ENCODE results near the gene CPXM1. TPM values are rescaled to one million over a fixed set of nuclear protein-coding genes. Genes with fewer than 3 reads are reported as not detected.

The CPXM1 gene
- total and polyA plus RNA-seq, 4 donors, result 1.5 to 29.1 (median 4.2) TPM

GRCh38 chr20:2757969-2758368 lies 42.5 kb downstream of the CPXM1 start:
- Histone ChIP-seq H3K9me3 (ENCODE audit: control insufficient read depth in 4 of 4, insufficient read depth in 3 of 4, low read length in 3 of 4) (no peaks in the 10 kb centered on the region), H3K9ac (ENCODE audit: insufficient read depth in 1 of 2, low read length in 2 of 2) (no peak overlapping the region), H3K27ac (ENCODE audit: low read depth in 1 of 2, low read length in 1 of 2) (no peak overlapping the region), H3K4me1 (ENCODE audit: control insufficient read depth in 5 of 5, insufficient read depth in 5 of 5, low read length in 5 of 5) (peaks cover 0 to 4% (median 2%) of the 10 kb centered on the region in 5 donors), H3K36me3 (ENCODE audit: control insufficient read depth in 4 of 4, insufficient read depth in 4 of 4, low read length in 4 of 4) (no peaks in the 10 kb centered on the region), H3K27me3 (ENCODE audit: control insufficient read depth in 3 of 3, insufficient read depth in 3 of 3, low read length in 2 of 3) (peaks cover 0 to 26% (median 15%) of the 10 kb centered on the region in 3 donors), H3K4me3 (no peak overlapping the region)
- WGBS, 2 donors, result 82 to 85% methylated on average over 5 of the region's 5 CpGs
- no peak for DNase-seq
- ATAC-seq (ENCODE audit: insufficient read depth, low FRiP score), result no peak
- TF ChIP-seq CTCF (IDR thresholded peaks at IDR 0.05; ENCODE audit: control extremely low read depth, extremely low read depth), result no peak

GRCh38 chr20:2757001-2757400 lies 43.4 kb downstream of the CPXM1 start:
- no peak for TF ChIP-seq CTCF (IDR thresholded peaks at IDR 0.05; ENCODE audit: control extremely low read depth, extremely low read depth)
- WGBS, 2 donors, result 92 to 93% methylated on average over 5 of the region's 5 CpGs
- Histone ChIP-seq H3K27me3 (ENCODE audit: control insufficient read depth in 3 of 3, insufficient read depth in 3 of 3, low read length in 2 of 3) (peaks cover 0 to 31% (median 16%) of the 10 kb centered on the region in 3 donors), H3K36me3 (ENCODE audit: control insufficient read depth in 4 of 4, insufficient read depth in 4 of 4, low read length in 4 of 4) (no peaks in the 10 kb centered on the region), H3K4me1 (ENCODE audit: control insufficient read depth in 5 of 5, insufficient read depth in 5 of 5, low read length in 5 of 5) (peaks cover 0 to 12% (median 9%) of the 10 kb centered on the region in 5 donors), H3K9me3 (ENCODE audit: control insufficient read depth in 4 of 4, insufficient read depth in 3 of 4, low read length in 3 of 4) (no peaks in the 10 kb centered on the region), H3K4me3 (no peak overlapping the region), H3K27ac (ENCODE audit: low read depth in 1 of 2, low read length in 1 of 2) (no peak overlapping the region), H3K9ac (ENCODE audit: insufficient read depth in 1 of 2, low read length in 2 of 2) (no peak overlapping the region)
- no peak for ATAC-seq (ENCODE audit: insufficient read depth, low FRiP score)
- no peak for DNase-seq

DNA sequence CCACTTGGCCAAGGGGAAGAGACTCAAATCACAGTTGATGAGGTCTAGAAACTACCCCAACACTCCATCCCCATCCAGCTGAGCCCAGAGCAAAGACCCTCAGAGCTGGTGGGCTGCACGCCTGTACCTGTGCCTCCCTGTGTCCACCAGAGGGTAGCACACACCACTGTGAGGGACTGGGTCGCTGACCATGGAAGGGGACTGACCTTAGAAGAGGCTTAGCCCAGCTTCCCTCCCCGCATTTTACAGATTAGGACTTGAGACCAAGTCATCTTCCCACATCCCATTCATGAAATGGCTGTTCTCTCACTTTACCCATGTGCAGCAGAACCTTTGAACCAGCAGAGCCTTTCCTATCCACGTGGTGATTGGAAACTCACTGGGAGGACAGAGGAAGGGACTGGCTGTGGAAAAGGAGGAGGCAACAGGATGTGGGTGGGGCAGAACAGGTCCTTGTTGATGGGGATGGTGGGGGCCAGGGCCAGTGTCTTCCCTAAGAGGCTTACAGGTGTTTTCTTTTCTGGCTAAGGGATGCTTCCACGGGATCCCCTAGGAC lies 44.3 kb downstream of the CPXM1 start:
- no peak for ATAC-seq (ENCODE audit: insufficient read depth, low FRiP score)
- 46 to 54% methylated on average over 5 of the region's 5 CpGs for WGBS, 2 donors

More for the DNA sequence above, 44.3 kb downstream of the CPXM1 start:
- Histone ChIP-seq H3K9me3 (ENCODE audit: control insufficient read depth in 4 of 4, insufficient read depth in 3 of 4, low read length in 3 of 4) (no peaks in the 10 kb centered on the region), H3K9ac (ENCODE audit: insufficient read depth in 1 of 2, low read length in 2 of 2) (no peak overlapping the region), H3K4me1 (ENCODE audit: control insufficient read depth in 5 of 5, insufficient read depth in 5 of 5, low read length in 5 of 5) (peaks cover 0 to 13% (median 10%) of the 10 kb centered on the region in 5 donors), H3K27me3 (ENCODE audit: control insufficient read depth in 3 of 3, insufficient read depth in 3 of 3, low read length in 2 of 3) (peaks cover 0 to 34% (median 16%) of the 10 kb centered on the region in 3 donors), H3K4me3 (no peak overlapping the region), H3K27ac (ENCODE audit: low read depth in 1 of 2, low read length in 1 of 2) (no peak overlapping the region), H3K36me3 (ENCODE audit: control insufficient read depth in 4 of 4, insufficient read depth in 4 of 4, low read length in 4 of 4) (no peaks in the 10 kb centered on the region)
- TF ChIP-seq CTCF (IDR thresholded peaks at IDR 0.05; ENCODE audit: control extremely low read depth, extremely low read depth), result no peak
- DNase-seq, result peak in 2 of 3 donors; percentile 45 to 54

Data from lung (tissue), 12 donors.